Activated T-cell treated with anti-CD3 and anti-CD28 coated beads, Interleukin-2, amount 50 U/mL, for 1 hour (primary cell): Measurements from ENCODE around the gene DUSP22.

ENCODE experiments used
- DNase-seq: peaks from one replicate; pipeline ENCODE4 v3.0.0-alpha.2; 2020

The DUSP22 gene

DNA sequence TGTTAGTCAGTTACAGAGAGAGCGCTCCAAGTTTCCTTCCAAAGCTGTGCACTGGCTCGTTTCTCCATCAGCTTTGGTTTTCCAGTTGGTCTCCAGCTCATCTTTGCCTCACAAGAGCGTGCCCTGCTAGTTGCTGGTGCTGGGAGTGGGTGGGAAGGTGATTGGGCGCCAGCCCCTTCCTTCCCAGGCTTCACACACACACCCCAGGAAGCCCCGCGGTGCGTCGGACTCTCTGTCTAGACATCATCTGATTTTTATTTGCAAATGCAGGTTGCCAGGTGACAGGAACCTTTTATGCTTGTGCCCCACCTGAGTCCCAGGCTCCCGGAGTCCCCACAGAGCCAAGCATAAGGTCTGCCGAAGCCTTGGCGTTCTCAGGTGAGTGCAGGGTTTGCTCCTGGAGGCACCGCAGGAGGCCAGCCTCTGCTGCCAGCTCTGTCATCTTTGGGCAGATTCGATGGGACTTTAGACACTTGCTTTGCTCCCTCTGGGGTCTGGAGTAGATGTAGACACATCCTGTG lies 106.3 kb downstream of the DUSP22 start:
- DNase-seq = no peak

DNA sequence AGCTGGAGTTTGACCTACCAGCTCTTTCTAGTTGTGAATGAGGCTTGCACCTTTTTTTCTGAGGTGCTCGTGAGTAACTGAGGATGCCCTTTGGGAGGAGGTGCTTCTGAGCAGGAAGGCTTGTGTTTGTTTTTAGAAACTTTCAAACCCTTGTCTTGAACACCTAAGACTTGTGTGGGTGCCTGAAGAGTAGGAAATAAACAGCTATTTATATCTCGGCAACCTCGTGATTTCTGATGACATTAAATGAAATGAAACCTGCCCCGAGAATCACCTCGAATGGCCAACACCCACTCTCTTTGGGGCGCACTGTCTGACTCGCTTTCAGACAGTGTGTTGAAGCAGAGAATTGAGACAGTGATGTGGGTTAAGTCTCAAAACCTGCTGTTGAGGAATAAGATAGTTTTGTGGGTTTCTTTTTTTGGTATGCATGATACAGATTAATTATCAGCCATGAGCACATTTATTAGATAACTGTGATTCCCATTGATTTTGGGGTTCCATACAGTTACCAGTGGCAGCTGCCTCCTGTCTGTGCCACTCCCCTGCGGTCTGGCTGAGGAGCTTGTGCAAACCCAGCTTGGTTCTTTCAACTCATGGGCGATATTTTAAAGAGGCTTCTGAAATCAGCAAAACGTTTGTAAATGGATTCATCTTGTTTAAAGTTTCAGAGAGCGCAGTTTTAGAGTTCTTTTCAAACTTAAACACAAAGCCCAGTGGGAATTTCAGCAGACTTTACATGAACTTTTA lies 107.7 kb downstream of the DUSP22 start:
- no peak for DNase-seq

DNA sequence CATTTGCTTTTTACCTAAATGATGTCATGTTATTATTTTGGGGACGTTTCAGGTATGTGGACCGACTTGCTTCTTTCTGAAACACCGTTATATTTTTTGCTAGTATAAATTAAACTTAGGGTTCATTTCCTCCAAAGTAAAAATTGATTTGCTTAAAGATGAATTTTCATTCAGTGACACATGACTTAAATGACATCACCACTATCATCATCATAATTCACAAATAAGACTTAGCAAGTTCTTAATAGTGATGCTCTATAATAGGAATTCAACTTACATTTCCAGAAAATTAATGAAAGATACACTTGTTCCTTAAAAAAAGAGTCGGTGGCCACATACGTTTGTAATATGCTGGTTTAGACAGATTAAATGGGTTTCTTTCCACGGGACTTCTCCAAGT lies 108.5 kb downstream of the DUSP22 start:
- no peak for DNase-seq
